Posterior cingulate gyrus (tissue), 11 donors: ENCODE data around the gene AREL1.

Source experiments
- DNase-seq, 10 donors: peaks; one replicate each; pipeline versions ENCODE4 v3.0.0 to v3.0.0-alpha.2; 2020 to 2021; ENCODE audit warnings: mixed read lengths in 3 of 10
- intact Hi-C: fragments of 100-400 bp; cut with DNase I; formaldehyde crosslinking; loops from one replicate; pipeline ENCODE4 v1.15.1; 2023

The AREL1 gene

GRCh38 chr14:74698465-74698864, 14.4 kb downstream of the AREL1 start:
- no peak for DNase-seq
- intact Hi-C loops, result no loop called here

- DNase-seq, result no peak
- intact Hi-C loops, result no loop called here
Measured at GRCh38 chr14:74697976-74698375, 14.9 kb downstream of the AREL1 start.

- no peak for DNase-seq
- intact Hi-C loops, result no loop called here
Measured at GRCh38 chr14:74697543-74697942, 15.3 kb downstream of the AREL1 start.

- intact Hi-C loops, result no loop called here
- no peak for DNase-seq
Measured at GRCh38 chr14:74697011-74697410, 15.9 kb downstream of the AREL1 start.

GRCh38 chr14:74695406-74695805, 17.5 kb downstream of the AREL1 start:
- DNase-seq, result no peak

GRCh38 chr14:74693191-74693590, 19.7 kb downstream of the AREL1 start:
- intact Hi-C loops, result no loop called here
- no peak for DNase-seq

More at GRCh38 chr14:74695406-74695805, 17.5 kb downstream of the AREL1 start:
- intact Hi-C loops, result no loop called here

GRCh38 chr14:74691456-74691855, 21.4 kb downstream of the AREL1 start:
- DNase-seq, result no peak
- intact Hi-C loops, result no loop called here

- no peak for DNase-seq
- intact Hi-C loops, result no loop called here
Measured at GRCh38 chr14:74685921-74686678, 26.8 kb downstream of the AREL1 start.

GRCh38 chr14:74685056-74685455, 27.8 kb downstream of the AREL1 start:
- intact Hi-C loops, result no loop called here
- no peak for DNase-seq

GRCh38 chr14:74684434-74684833, 28.4 kb downstream of the AREL1 start:
- DNase-seq, result no peak
- intact Hi-C loops, result no loop called here

GRCh38 chr14:74683406-74683805, 29.5 kb downstream of the AREL1 start:
- intact Hi-C loops, result no loop called here
- DNase-seq, result no peak

GRCh38 chr14:74682169-74682952, 30.5 kb downstream of the AREL1 start:
- intact Hi-C loops, result no loop called here
- peak in 3 of 10 donors; percentile 4 to 30 (median 28) for DNase-seq

GRCh38 chr14:74675219-74675618, 37.7 kb downstream of the AREL1 start:
- intact Hi-C loops, result no loop called here
- DNase-seq, result no peak

GRCh38 chr14:74673768-74674167, 39.1 kb downstream of the AREL1 start:
- intact Hi-C loops, result no loop called here
- no peak for DNase-seq

- no peak for DNase-seq
- intact Hi-C loops, result no loop called here
Measured at GRCh38 chr14:74671789-74672188, 41.1 kb downstream of the AREL1 start.

GRCh38 chr14:74670726-74671411, 42.0 kb downstream of the AREL1 start:
- intact Hi-C loops, result no loop called here
- DNase-seq, result no peak

GRCh38 chr14:74669846-74670245, 43.0 kb downstream of the AREL1 start:
- intact Hi-C loops, result no loop called here
- DNase-seq, result no peak

- intact Hi-C loops, result no loop called here
- DNase-seq, result no peak
Measured at GRCh38 chr14:74669256-74669655, 43.6 kb downstream of the AREL1 start.

- intact Hi-C loops, result no loop called here
- DNase-seq, result no peak
Measured at GRCh38 chr14:74667758-74668157, 45.1 kb downstream of the AREL1 start.

- no peak for DNase-seq
- intact Hi-C loops, result no loop called here
Measured at GRCh38 chr14:74664717-74665116, 48.2 kb downstream of the AREL1 start.

- intact Hi-C loops, result no loop called here
Measured at GRCh38 chr14:74663884-74664283, 49.0 kb downstream of the AREL1 start.

More at GRCh38 chr14:74663884-74664283, 49.0 kb downstream of the AREL1 start:
- DNase-seq, result no peak
